K562 (cell line): ENCODE results near the gene EDEM1. TPM values are rescaled to one million over a fixed set of nuclear protein-coding genes. Genes with fewer than 3 reads are reported as not detected.
A peak's percentile ranks its signal among the peaks of the same experiment; 100 is the strongest.

ENCODE experiments used
- CBX8 ChIP-seq: fragments of 200-600 bp; sonication (generic); IDR thresholded peaks from 2 replicates; pipeline ENCODE4 v1.6.1; 2012; ENCODE audit warnings: borderline replicate concordance, mixed run types, low read depth, mild to moderate bottlenecking, moderate library complexity, mixed read lengths, low read length, control low read depth, inconsistent platforms; ENCODE audit not compliant: poor library complexity, severe bottlenecking; ENCODE audit errors: extremely low read depth
- CEBPG ChIP-seq, 3 experiments: fragments of 200-800 bp in 1 of 3; sonication (Bioruptor generic) in 1 of 3; sonication (generic) in 1 of 3; formaldehyde crosslinking in 1 of 3; IDR thresholded peaks in 2 of 3; conservative IDR thresholded peaks in 1 of 3; 2 replicates each; pipeline versions ENCODE4 v1.6.1 to v1.8.0; 2016 to 2022; ENCODE audit warnings: missing compliant biosample characterization in 2 of 3, missing genetic modification characterization in 2 of 3, mild to moderate bottlenecking in 1 of 3, missing genetic modification reagents in 1 of 3
- DMBX1 ChIP-seq: fragments of 250-450 bp; sonication (Bioruptor Pico); IDR thresholded peaks from 2 replicates; pipeline ENCODE4 v1.8.0; 2022; ENCODE audit warnings: inconsistent platforms, mild to moderate bottlenecking, moderate library complexity, borderline replicate concordance
- FIP1L1 ChIP-seq: fragments of 200-400 bp; formaldehyde crosslinking; IDR thresholded peaks from 2 replicates; pipeline ENCODE4 v1.6.1; 2018; ENCODE audit warnings: mild to moderate bottlenecking, low read depth, low read length; ENCODE audit not compliant: poor library complexity, severe bottlenecking
- MECOM ChIP-seq: fragments of 250-450 bp; sonication (Bioruptor Pico); IDR thresholded peaks from 2 replicates; pipeline ENCODE4 v1.8.0; 2022; ENCODE audit warnings: inconsistent platforms
- SAFB2 ChIP-seq: fragments of 200-400 bp; formaldehyde crosslinking; IDR thresholded peaks from 2 replicates; pipeline ENCODE4 v1.6.1; 2018; ENCODE audit warnings: borderline replicate concordance, low read length, low read depth, moderate library complexity; ENCODE audit not compliant: severe bottlenecking
- SMARCA4 ChIP-seq: fragments of 450-650 bp; IDR thresholded peaks from 2 replicates; pipeline ENCODE4 v1.6.1; 2016
- polyA plus RNA-seq, 8 experiments: library from polyadenylated mRNA; depleted of rRNA in 4 of 8; stranded (reverse) in 5 of 8; unstranded in 3 of 8; fragments of >200 nt; fragmentation: Nextera tagmentation in 2 of 8; fragmentation: Illumina TruSeq in 1 of 8; extraction: Ambion mirVana in 2 of 8; extraction: Trizol in 1 of 8; gene quantifications; 2 replicates each; pipeline versions ENCODE4 v1.2.1 to v1.2.3, GENCODE V29; 2011 to 2014; ENCODE audit warnings: inconsistent platforms in 1 of 8, missing spikeins in 1 of 8
- total RNA-seq, 7 experiments: library from RNA; depleted of rRNA in 6 of 7; stranded (reverse); fragments of >200 nt in 6 of 7; fragmentation: Illumina TruSeq in 2 of 7; extraction: Trizol in 2 of 7; gene quantifications; 2 replicates each; pipeline versions ENCODE4 v1.2.1 to v1.2.3, GENCODE V29; 2011 to 2021; ENCODE audit warnings: low replicate concordance in 1 of 7
- TF ChIP-seq, protein P1 (sequence below): fragments of 250-450 bp; sonication (Bioruptor Pico); IDR thresholded peaks from 2 replicates; pipeline ENCODE4 v1.5.0; 2022; ENCODE audit warnings: mild to moderate bottlenecking
- TF ChIP-seq, protein P2 (sequence below): fragments of 250-450 bp; sonication (Bioruptor Pico); IDR thresholded peaks from 2 replicates; pipeline ENCODE4 v1.4.0; 2020
- TF ChIP-seq, protein P3 (sequence below): IDR thresholded peaks from 2 replicates; pipeline ENCODE4 v1.6.1; 2011; ENCODE audit not compliant: insufficient read length; ENCODE audit errors: extremely low read depth
- TF ChIP-seq, protein P4 (sequence below), 2 experiments: fragments of 450-650 bp in 1 of 2; sonication (generic) in 1 of 2; formaldehyde crosslinking in 1 of 2; IDR thresholded peaks; 2 replicates each; pipeline versions ENCODE4 v1.7.1 to v1.9.0; 2016 to 2022; ENCODE audit warnings: inconsistent platforms in 1 of 2, mild to moderate bottlenecking in 1 of 2, missing genetic modification reagents in 1 of 2

Gene EDEM1
- total and polyA plus RNA-seq, 9 of the 15 experiments (the other 6 are each of a cell fraction or from before 2014, with no cell fraction given): 6.2 to 36.7 (median 14.3) TPM

DNA sequence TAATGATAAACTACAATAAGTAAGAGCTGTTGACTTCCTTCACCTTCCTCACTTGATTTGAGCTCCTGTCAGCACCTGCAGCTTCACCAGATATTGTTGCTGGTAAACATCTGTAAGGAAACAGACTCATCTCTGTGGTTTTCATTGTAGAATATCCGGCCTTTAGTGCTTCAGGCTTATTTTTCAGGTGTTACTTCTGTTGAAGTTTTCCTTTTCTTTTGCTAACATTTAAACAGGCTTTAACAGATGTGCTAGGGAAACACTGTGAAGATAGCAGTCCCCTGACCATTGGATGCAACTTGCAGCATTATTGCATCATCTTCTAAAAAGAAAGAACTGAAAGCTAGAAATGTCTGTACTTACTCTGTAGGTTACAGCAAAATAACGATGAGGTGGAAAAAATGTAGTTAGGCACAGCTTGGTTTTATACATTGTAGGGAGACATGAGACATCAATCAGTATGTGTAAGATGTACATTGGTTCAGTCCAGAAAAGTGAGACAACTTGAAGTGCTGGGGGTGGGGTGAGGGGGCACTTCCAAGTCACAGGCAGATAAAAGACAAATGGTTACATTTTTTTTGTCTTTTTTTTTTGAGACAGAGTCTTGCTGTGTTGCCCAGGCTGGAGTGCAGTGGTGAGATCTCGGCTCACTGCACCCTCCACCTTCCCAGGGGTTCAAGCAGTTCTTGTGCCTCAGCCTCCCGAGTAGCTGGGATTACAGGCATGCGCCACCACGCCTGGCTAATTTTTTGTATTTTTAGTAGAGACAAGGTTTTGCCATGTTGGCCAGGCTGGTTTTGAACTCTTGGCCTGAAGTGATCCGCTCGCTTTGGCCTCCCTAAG lies 10.2 kb downstream of the EDEM1 start (continued):
- TF ChIP-seq, protein P1, sequence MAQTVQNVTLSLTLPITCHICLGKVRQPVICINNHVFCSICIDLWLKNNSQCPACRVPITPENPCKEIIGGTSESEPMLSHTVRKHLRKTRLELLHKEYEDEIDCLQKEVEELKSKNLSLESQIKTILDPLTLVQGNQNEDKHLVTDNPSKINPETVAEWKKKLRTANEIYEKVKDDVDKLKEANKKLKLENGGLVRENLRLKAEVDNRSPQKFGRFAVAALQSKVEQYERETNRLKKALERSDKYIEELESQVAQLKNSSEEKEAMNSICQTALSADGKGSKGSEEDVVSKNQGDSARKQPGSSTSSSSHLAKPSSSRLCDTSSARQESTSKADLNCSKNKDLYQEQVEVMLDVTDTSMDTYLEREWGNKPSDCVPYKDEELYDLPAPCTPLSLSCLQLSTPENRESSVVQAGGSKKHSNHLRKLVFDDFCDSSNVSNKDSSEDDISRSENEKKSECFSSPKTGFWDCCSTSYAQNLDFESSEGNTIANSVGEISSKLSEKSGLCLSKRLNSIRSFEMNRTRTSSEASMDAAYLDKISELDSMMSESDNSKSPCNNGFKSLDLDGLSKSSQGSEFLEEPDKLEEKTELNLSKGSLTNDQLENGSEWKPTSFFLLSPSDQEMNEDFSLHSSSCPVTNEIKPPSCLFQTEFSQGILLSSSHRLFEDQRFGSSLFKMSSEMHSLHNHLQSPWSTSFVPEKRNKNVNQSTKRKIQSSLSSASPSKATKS: no peak
- TF ChIP-seq CBX8: no peak
- peak; percentile 100 for TF ChIP-seq CEBPG (CRISPR knock-in tag; IDR thresholded peaks at IDR 0.05)
- peak; percentile 100 for TF ChIP-seq CEBPG (tag; conservative IDR thresholded peaks at IDR 0.05 in 1 of 2, IDR thresholded peaks at IDR 0.05 in 1 of 2)
- no peak for TF ChIP-seq MECOM (CRISPR knock-in tag)
- TF ChIP-seq SMARCA4: peak; percentile 89
- TF ChIP-seq, protein P2, sequence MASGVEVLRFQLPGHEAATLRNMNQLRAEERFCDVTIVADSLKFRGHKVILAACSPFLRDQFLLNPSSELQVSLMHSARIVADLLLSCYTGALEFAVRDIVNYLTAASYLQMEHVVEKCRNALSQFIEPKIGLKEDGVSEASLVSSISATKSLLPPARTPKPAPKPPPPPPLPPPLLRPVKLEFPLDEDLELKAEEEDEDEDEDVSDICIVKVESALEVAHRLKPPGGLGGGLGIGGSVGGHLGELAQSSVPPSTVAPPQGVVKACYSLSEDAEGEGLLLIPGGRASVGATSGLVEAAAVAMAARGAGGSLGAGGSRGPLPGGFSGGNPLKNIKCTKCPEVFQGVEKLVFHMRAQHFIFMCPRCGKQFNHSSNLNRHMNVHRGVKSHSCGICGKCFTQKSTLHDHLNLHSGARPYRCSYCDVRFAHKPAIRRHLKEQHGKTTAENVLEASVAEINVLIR (CRISPR knock-in tag): no peak
- TF ChIP-seq FIP1L1: no peak
- TF ChIP-seq, protein P3, sequence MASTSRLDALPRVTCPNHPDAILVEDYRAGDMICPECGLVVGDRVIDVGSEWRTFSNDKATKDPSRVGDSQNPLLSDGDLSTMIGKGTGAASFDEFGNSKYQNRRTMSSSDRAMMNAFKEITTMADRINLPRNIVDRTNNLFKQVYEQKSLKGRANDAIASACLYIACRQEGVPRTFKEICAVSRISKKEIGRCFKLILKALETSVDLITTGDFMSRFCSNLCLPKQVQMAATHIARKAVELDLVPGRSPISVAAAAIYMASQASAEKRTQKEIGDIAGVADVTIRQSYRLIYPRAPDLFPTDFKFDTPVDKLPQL: no peak
- TF ChIP-seq, protein P4, sequence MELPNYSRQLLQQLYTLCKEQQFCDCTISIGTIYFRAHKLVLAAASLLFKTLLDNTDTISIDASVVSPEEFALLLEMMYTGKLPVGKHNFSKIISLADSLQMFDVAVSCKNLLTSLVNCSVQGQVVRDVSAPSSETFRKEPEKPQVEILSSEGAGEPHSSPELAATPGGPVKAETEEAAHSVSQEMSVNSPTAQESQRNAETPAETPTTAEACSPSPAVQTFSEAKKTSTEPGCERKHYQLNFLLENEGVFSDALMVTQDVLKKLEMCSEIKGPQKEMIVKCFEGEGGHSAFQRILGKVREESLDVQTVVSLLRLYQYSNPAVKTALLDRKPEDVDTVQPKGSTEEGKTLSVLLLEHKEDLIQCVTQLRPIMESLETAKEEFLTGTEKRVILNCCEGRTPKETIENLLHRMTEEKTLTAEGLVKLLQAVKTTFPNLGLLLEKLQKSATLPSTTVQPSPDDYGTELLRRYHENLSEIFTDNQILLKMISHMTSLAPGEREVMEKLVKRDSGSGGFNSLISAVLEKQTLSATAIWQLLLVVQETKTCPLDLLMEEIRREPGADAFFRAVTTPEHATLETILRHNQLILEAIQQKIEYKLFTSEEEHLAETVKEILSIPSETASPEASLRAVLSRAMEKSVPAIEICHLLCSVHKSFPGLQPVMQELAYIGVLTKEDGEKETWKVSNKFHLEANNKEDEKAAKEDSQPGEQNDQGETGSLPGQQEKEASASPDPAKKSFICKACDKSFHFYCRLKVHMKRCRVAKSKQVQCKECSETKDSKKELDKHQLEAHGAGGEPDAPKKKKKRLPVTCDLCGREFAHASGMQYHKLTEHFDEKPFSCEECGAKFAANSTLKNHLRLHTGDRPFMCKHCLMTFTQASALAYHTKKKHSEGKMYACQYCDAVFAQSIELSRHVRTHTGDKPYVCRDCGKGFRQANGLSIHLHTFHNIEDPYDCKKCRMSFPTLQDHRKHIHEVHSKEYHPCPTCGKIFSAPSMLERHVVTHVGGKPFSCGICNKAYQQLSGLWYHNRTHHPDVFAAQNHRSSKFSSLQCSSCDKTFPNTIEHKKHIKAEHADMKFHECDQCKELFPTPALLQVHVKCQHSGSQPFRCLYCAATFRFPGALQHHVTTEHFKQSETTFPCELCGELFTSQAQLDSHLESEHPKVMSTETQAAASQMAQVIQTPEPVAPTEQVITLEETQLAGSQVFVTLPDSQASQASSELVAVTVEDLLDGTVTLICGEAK (IDR thresholded peaks at IDR 0.05): peak; percentile 13; the same call in 1 of the 2 replicates
- TF ChIP-seq, protein P4 (CRISPR knock-in tag; IDR thresholded peaks at IDR 0.05): no peak
- peak; percentile 46 for TF ChIP-seq DMBX1 (CRISPR knock-in tag)
- TF ChIP-seq SAFB2: no peak
